ENCODE data around the gene ZNF497.
"Not testable (repeated sequence)": the region's sequence is repeated elsewhere in the genome, so short reads cannot be mapped to it uniquely, and the experiment has no call there.

Gene ZNF497

GRCh38 chr19:58394821-58395219 is 32.3 kb upstream of the ZNF497 start:
- no peak for DNase-seq (ENCODE audit: low read depth)

DNA sequence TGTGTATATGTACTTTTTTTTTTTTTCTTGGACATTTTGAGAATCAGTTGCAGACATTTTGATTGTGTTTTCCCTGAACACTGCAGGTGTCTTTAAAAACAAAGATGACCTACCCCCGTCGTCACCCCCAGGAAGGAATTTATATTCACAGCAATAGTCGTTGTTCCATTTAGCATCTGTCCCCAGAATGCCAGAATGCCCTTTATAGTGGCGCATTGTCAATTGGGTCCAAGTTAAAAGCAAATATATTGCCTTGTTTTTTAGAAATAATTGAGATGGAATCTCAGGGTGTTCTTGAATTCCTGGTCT is 31.1 kb upstream of the ZNF497 start:
- DNase-seq (ENCODE audit: low read depth) = no peak

- DNase-seq (ENCODE audit: low read depth) = no peak
Measured at GRCh38 chr19:58392945-58393724, 30.6 kb upstream of the ZNF497 start.

DNA sequence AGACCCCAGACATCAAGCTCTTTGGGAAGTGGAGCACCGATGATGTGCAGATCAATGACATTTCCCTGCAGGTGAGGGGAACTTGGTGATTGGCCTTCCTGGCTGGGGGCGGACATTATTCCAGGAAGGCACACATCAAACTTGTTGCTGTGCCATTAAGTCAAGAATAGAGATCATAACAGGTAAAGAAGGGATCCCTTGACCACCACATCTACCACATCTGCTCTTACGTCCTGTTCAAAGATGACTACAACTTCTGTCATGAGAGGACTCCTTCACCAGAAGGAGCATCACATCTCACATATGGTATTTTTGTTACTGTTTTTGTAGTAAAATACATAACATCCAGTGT is 25.6 kb upstream of the ZNF497 start:
- DNase-seq (ENCODE audit: low read depth) = no peak

- no peak for DNase-seq (ENCODE audit: low read depth)
Measured at GRCh38 chr19:58387338-58388174, 25.0 kb upstream of the ZNF497 start.

GRCh38 chr19:58386576-58387337 is 24.2 kb upstream of the ZNF497 start, which contains the start of gene RPS5:
TSS of gene RPS5 (plus strand) at chr19:58387269. CDS start at chr19:58388138, 869 bp downstream.
- peak; percentile 91 for DNase-seq (ENCODE audit: low read depth)

DNA sequence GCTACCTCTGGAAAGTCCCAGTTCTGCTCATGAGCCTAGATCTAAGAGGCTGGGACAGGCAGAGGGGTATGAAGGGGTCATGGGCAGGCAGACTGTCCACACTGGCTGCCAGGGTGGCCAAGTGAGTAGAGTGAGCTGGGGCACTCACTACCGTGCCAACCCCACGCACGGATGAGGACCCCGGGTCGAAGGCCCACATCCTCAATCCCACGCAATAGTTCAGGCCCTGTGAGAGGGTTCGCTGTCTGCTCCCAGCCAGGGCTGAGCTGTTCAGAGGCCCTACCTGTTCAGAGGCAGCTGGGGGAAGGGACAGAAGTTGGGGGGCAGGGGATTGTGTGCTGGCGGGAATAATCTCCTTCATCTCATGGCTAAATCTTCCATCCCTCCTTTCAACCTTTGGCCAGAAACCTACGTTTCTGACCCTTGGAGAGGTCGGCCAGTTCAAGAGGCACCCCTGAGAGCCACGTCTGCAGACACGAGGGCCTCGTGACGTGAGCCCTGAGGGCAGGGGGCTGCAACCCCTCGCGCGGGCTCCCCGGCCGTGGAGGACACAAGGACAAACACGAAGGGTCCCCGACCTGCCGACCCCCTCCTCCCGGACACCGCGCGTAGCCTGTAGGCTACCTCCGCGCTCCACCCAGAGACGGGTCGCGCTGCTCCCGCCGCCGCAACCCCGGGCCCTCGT is 23.5 kb upstream of the ZNF497 start:
- no peak for DNase-seq (ENCODE audit: low read depth)

DNA sequence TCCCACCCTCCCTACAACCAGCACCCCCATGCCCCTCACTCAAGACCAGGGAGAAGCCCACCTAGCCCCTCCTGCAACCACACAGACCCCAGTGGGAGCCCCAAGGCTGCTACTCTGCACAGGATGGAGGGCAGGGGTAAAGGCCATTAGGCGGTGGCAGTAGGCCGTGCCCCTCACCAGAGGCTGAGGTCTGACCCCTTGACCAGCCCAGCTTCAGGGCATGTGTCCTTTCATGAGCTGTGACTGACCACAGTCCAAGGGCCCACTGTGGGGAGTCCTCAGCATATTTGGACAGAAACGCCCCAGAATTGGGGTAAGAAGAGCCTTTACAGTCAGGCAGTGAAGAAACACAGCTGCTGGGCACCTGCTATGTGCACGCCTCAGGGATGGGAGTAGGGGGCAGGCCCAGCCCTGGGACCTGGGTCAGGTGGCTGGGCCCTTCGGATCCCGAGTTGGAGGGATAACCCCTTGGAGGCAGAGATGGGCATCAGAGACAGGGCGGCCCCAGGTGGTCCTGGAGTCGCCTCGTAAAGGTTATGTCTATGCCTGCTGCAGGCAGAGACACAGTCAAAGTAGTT is 22.9 kb upstream of the ZNF497 start:
- DNase-seq (ENCODE audit: low read depth) = no peak

GRCh38 chr19:58382997-58383603 is 20.5 kb upstream of the ZNF497 start:
- DNase-seq (ENCODE audit: low read depth) = no peak

- no peak for DNase-seq (ENCODE audit: low read depth)
Measured at GRCh38 chr19:58381460-58382212, 19.1 kb upstream of the ZNF497 start.

- peak; percentile 96 for DNase-seq (ENCODE audit: low read depth)
Measured at GRCh38 chr19:58380662-58381459, 18.3 kb upstream of the ZNF497 start, which contains the start of gene ZNF837. TSS of gene ZNF837 (minus strand) at chr19:58381030. CDS start at chr19:58369332, 11,698 bp downstream.

GRCh38 chr19:58380037-58380661 is 17.6 kb upstream of the ZNF497 start:
- DNase-seq (ENCODE audit: low read depth) = no peak

DNA sequence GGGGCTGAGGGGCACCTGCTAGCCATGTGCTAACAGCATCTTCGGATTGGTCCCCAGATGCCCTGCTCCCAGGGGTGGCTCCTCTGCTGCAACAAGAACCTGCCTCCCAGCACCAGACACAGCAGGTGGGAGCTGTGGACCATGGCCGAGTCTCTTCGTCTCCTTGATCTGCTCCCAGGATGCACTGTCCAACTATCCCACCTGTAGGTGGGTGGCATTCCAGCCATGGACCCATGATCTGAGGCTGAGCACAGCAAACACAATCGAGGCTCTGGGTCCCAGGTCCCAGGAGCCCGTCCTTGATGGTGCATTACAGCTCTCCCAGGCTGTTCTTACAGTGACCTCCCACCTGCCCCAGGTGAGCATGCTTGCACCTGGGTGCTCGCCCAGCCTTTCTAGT is 16.7 kb upstream of the ZNF497 start:
- no peak for DNase-seq (ENCODE audit: low read depth)

DNA sequence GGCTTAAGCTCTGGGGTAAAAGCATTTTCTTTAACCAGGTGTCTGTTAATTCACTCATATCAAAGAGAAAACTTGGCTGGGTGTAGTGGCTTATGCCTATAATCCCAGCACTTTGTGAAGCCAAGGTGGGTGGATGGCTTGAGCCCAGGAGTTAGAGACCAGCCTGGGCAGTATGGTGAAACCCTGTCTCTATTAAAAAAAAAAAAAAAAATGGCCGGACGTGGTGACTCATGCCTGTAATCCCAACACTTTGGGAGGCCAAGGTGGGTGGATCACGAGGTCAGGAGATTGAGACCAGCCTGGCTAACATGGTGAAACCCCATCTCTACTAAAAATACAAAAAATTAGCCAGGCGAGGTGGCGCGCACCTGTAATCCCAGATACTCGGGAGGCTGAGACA is 14.2 kb upstream of the ZNF497 start:
- DNase-seq (ENCODE audit: low read depth) = not testable (repeated sequence)

DNA sequence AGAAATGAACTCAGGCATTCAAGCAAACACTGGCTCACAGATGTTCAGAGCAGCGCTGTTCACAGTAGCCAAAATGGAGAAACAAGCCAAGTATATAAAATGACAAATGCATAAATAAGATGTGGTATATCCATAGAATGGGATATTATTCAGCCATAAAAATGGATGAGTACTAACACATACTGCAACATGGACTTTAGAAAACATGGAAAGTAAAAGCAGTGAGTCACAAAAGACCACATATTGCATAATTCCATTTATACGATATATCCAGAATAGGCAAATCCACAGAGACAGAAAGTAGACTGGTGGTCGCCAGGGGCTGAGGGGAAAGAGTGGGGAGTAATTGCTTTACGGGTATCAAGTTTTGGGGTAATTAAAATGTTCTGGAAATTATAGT is 11.6 kb upstream of the ZNF497 start:
- no peak for DNase-seq (ENCODE audit: low read depth)

GRCh38 chr19:58372311-58373133 is 10.0 kb upstream of the ZNF497 start:
- no peak for DNase-seq (ENCODE audit: low read depth)

GRCh38 chr19:58368561-58369360 is 6.2 kb upstream of the ZNF497 start:
- no peak for DNase-seq (ENCODE audit: low read depth)

Measured in activated gamma-delta T cell treated with anti-CD3 and anti-CD28 coated beads, Interleukin-2, amount 50 U/mL, for 16 hours (primary cell).